HepG2 (cell line): ENCODE measurements around the gene GPR42.
"Not testable (repeated sequence)": the region's sequence is repeated elsewhere in the genome, so short reads cannot be mapped to it uniquely, and the experiment has no call there.

Experiments used
- CREB1 ChIP-seq, 2 experiments: fragments of 450-650 bp in 1 of 2; IDR thresholded peaks; 2 replicates each; pipeline ENCODE4 v1.6.1; 2016 to 2017; ENCODE audit warnings: control low read depth in 1 of 2, mild to moderate bottlenecking in 1 of 2, missing compliant biosample characterization in 1 of 2, missing genetic modification characterization in 1 of 2
- KDM5A ChIP-seq: fragments of 200-600 bp; sonication (generic); IDR thresholded peaks from 2 replicates; pipeline ENCODE4 v1.7.0; 2018; ENCODE audit warnings: antibody characterized with exemption, mild to moderate bottlenecking, low read length, borderline replicate concordance
- MED1 ChIP-seq: sonication (generic); formaldehyde crosslinking; IDR thresholded peaks from 2 replicates; pipeline ENCODE4 v1.4.0; 2020; ENCODE audit warnings: missing genetic modification reagents
- SPEN ChIP-seq: sonication (generic); formaldehyde crosslinking; IDR thresholded peaks from 2 replicates; pipeline ENCODE4 v1.5.1; 2020; ENCODE audit warnings: low read depth, mild to moderate bottlenecking, missing genetic modification reagents
- YY1 ChIP-seq: IDR thresholded peaks from 2 replicates; pipeline ENCODE4 v1.6.1; 2011; ENCODE audit warnings: low read length, low read depth, moderate library complexity, mild to moderate bottlenecking; ENCODE audit not compliant: insufficient read depth, insufficient replicate concordance
- ZFP37 ChIP-seq: sonication (generic); formaldehyde crosslinking; IDR thresholded peaks from 2 replicates; pipeline ENCODE4 v1.4.0; 2020; ENCODE audit warnings: missing genetic modification reagents, borderline replicate concordance
- TF ChIP-seq, protein P1 (sequence below): sonication (generic); formaldehyde crosslinking; IDR thresholded peaks from 2 replicates; pipeline ENCODE4 v1.4.0; 2020; ENCODE audit warnings: missing genetic modification reagents
- TF ChIP-seq, protein P2 (sequence below), 2 experiments: sonication (generic) in 1 of 2; formaldehyde crosslinking in 1 of 2; IDR thresholded peaks; 2 replicates each; pipeline versions ENCODE4 v1.4.0 to v1.6.1; 2016 to 2020; ENCODE audit warnings: borderline replicate concordance in 1 of 2, low read depth in 1 of 2, mild to moderate bottlenecking in 1 of 2, missing genetic modification reagents in 1 of 2
- TF ChIP-seq, protein P3 (sequence below): sonication (generic); formaldehyde crosslinking; IDR thresholded peaks from 2 replicates; pipeline ENCODE4 v1.4.0; 2020; ENCODE audit warnings: mild to moderate bottlenecking, missing genetic modification reagents
- TF ChIP-seq, protein P4 (sequence below): sonication (generic); formaldehyde crosslinking; IDR thresholded peaks from 2 replicates; pipeline ENCODE4 v1.8.0; 2022; ENCODE audit warnings: missing genetic modification reagents, mild to moderate bottlenecking, moderate library complexity, borderline replicate concordance
- TF ChIP-seq, protein P5 (sequence below): sonication (generic); IDR thresholded peaks from 2 replicates; pipeline ENCODE4 v1.6.1; 2016; ENCODE audit warnings: low read depth, borderline replicate concordance
- TF ChIP-seq, protein P6 (sequence below), 2 experiments: IDR thresholded peaks; 2 replicates each; pipeline ENCODE4 v1.6.1; 2011 to 2012; ENCODE audit warnings: low read length in 2 of 2, borderline replicate concordance in 1 of 2, low read depth in 1 of 2, mild to moderate bottlenecking in 1 of 2, moderate library complexity in 1 of 2

DNA sequence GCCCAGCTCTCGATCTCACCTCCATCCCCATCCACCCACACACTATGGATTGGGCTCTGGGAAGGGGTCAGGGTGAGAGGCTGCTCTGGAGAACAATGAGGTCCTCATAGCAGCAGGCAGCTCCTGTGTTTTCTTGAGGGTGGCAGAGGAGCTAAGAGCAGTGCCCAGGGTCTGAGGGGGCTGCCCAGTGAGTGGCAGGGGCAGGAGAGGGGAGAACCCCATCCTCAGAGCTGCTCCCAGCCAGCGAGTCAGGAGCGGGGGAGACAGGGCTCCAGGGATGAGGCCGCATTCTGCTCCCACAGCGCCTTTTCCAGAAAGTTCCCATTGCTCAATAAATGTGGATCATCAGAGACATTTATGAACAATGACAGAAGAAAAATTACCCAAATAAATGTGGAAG is 10.8 kb upstream of the GPR42 start:
- TF ChIP-seq, protein P1, sequence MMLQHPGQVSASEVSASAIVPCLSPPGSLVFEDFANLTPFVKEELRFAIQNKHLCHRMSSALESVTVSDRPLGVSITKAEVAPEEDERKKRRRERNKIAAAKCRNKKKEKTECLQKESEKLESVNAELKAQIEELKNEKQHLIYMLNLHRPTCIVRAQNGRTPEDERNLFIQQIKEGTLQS (CRISPR knock-in tag) = not testable (repeated sequence)
- TF ChIP-seq, protein P2, sequence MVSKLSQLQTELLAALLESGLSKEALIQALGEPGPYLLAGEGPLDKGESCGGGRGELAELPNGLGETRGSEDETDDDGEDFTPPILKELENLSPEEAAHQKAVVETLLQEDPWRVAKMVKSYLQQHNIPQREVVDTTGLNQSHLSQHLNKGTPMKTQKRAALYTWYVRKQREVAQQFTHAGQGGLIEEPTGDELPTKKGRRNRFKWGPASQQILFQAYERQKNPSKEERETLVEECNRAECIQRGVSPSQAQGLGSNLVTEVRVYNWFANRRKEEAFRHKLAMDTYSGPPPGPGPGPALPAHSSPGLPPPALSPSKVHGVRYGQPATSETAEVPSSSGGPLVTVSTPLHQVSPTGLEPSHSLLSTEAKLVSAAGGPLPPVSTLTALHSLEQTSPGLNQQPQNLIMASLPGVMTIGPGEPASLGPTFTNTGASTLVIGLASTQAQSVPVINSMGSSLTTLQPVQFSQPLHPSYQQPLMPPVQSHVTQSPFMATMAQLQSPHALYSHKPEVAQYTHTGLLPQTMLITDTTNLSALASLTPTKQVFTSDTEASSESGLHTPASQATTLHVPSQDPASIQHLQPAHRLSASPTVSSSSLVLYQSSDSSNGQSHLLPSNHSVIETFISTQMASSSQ (IDR thresholded peaks at IDR 0.05; ENCODE audit: low read depth) = not testable (repeated sequence)
- TF ChIP-seq, protein P2 (CRISPR knock-in tag; IDR thresholded peaks at IDR 0.05; ENCODE audit: borderline replicate concordance) = not testable (repeated sequence)
- TF ChIP-seq CREB1 (IDR thresholded peaks at IDR 0.05); CREB1 (CRISPR knock-in tag; IDR thresholded peaks at IDR 0.05); YY1; SPEN (CRISPR knock-in tag); ZFP37 (CRISPR knock-in tag); KDM5A; MED1 (CRISPR knock-in tag): not testable (repeated sequence)
- TF ChIP-seq, protein P3, sequence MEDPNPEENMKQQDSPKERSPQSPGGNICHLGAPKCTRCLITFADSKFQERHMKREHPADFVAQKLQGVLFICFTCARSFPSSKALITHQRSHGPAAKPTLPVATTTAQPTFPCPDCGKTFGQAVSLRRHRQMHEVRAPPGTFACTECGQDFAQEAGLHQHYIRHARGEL = not testable (repeated sequence)
- TF ChIP-seq, protein P4, sequence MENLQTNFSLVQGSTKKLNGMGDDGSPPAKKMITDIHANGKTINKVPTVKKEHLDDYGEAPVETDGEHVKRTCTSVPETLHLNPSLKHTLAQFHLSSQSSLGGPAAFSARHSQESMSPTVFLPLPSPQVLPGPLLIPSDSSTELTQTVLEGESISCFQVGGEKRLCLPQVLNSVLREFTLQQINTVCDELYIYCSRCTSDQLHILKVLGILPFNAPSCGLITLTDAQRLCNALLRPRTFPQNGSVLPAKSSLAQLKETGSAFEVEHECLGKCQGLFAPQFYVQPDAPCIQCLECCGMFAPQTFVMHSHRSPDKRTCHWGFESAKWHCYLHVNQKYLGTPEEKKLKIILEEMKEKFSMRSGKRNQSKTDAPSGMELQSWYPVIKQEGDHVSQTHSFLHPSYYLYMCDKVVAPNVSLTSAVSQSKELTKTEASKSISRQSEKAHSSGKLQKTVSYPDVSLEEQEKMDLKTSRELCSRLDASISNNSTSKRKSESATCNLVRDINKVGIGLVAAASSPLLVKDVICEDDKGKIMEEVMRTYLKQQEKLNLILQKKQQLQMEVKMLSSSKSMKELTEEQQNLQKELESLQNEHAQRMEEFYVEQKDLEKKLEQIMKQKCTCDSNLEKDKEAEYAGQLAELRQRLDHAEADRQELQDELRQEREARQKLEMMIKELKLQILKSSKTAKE = not testable (repeated sequence)
- TF ChIP-seq, protein P5, sequence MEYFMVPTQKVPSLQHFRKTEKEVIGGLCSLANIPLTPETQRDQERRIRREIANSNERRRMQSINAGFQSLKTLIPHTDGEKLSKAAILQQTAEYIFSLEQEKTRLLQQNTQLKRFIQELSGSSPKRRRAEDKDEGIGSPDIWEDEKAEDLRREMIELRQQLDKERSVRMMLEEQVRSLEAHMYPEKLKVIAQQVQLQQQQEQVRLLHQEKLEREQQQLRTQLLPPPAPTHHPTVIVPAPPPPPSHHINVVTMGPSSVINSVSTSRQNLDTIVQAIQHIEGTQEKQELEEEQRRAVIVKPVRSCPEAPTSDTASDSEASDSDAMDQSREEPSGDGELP = not testable (repeated sequence)
- TF ChIP-seq, protein P6, sequence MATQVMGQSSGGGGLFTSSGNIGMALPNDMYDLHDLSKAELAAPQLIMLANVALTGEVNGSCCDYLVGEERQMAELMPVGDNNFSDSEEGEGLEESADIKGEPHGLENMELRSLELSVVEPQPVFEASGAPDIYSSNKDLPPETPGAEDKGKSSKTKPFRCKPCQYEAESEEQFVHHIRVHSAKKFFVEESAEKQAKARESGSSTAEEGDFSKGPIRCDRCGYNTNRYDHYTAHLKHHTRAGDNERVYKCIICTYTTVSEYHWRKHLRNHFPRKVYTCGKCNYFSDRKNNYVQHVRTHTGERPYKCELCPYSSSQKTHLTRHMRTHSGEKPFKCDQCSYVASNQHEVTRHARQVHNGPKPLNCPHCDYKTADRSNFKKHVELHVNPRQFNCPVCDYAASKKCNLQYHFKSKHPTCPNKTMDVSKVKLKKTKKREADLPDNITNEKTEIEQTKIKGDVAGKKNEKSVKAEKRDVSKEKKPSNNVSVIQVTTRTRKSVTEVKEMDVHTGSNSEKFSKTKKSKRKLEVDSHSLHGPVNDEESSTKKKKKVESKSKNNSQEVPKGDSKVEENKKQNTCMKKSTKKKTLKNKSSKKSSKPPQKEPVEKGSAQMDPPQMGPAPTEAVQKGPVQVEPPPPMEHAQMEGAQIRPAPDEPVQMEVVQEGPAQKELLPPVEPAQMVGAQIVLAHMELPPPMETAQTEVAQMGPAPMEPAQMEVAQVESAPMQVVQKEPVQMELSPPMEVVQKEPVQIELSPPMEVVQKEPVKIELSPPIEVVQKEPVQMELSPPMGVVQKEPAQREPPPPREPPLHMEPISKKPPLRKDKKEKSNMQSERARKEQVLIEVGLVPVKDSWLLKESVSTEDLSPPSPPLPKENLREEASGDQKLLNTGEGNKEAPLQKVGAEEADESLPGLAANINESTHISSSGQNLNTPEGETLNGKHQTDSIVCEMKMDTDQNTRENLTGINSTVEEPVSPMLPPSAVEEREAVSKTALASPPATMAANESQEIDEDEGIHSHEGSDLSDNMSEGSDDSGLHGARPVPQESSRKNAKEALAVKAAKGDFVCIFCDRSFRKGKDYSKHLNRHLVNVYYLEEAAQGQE (IDR thresholded peaks at IDR 0.05; ENCODE audit: borderline replicate concordance in 1 of 2, low read depth in 1 of 2, low read length in 2 of 2) = not testable (repeated sequence)
